D341Med (cell line): ENCODE measurements around the gene ANP32B.

Source experiments
- DNase-seq: peaks from one replicate; pipeline ENCODE4 v3.0.0; 2012; ENCODE audit warnings: low spot score

The ANP32B gene

DNA sequence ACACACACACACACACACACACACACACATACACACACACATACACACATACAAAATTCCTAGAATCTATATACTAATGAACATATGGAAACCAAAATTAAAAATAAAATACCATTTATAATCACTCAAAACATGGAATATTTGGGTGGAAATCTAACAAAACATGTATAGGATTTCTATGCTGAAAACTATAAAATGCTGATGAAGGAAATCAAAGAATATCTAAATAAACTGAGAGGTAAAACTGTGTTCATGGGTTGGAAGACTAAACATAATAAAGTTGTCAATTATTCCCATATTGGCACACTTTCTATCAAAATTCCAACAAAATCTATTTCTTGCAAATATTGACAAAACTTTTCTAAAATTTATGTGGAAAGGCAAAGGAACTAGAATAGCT, 48.0 kb downstream of the ANP32B start:
- DNase-seq: no peak

DNA sequence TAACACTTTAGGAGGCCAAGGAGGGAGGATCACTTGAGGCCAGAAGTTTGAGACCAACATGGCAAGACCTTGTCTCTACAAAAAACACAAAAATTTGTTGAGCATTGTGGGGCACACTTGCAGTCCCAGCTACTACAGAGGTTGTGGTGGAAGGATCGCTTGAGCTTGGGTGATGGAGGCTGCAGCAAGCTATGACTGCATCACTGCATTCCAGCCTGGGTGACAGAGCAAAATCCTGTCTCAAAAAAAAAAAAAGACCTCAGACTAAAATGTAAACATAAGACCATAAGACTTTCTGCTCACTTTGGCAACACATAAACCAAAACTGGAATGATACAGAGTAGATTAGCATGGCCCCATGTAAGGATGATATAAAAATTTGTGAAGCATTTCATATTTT, 48.8 kb downstream of the ANP32B start:
- no peak for DNase-seq

DNA sequence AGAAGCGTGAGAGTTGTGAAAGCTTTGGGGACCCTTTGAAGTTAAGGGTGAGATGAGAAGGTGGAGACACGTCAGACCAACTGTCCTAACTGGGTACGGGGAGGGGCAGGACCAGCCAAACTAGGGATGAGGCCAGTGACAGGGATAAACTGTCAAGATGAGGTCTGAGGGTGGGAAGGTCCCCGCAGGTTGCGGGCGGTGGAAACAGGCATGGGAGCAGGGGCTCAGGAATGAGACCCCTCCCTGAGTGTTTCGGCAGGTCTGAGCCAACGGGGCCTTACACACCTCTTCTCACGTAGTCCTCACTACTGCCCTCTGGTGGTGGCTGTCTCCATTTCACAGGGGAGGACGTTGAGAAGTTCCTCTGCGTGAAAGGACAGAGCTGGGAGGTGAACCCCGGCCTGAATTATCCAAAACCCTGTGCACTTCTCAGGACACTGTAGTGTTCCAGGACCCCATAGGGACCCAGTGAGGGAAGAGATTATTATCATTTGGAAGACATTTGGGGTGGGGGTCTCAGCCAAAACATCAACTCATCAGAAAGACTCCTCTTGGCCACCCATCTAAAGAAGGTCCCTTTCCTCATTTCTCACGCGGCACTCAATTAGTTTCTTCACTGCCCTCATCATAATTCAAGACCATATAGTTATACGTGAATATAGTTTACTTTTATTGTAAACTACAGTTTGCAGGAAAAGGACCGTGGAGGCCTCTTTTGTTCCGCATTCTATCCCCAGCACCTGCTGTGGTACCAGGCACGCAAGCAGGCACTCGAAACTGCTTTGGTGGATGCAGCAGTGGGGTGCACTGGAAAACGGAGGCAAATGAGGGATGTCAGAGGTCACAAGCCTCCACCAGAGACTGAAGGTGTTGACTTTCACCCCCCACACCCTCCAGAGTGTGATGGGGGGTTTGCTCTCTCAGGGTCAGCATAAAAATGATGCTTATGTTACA, 51.7 kb downstream of the ANP32B start:
- DNase-seq: peak; percentile 81

DNA sequence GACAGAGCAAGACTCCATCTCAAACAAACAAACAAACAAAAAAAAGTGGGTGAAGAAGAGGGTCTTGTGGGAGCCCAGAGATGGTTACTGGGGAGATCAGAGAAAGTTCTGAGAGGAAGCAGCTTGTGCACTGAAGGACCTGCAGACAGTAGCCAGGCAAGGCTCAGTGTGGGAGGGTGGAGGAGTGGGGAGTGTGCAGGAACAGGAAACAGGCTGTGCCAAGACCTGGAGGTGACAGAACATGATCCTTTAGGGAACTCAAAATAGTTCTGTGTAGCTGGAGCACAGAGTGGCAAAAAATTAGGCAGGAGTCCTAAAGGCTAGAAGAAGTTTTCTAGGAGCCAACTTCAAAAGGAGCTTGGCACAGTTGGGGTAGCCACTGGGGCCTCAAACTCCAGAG, 54.2 kb downstream of the ANP32B start:
- no peak for DNase-seq

DNA sequence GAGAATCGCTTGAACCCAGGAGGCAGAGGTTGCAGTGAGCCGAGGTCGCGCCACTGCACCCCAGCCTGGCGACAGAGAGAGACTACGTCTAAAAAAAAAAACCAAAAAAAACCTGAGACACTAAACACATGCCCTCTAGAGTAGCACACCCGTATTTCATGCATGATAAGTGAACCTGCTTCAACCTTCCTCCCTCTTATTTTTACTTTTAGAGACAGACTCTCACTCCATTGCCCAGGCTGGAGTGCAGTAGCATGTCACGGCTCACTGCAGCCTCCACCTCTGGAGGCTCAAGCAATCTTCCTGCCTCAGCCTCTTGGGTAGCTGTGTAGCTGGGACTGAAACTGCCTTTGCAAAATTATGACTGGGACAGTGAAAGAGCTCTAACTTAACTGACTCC, 55.8 kb downstream of the ANP32B start:
- DNase-seq: no peak

DNA sequence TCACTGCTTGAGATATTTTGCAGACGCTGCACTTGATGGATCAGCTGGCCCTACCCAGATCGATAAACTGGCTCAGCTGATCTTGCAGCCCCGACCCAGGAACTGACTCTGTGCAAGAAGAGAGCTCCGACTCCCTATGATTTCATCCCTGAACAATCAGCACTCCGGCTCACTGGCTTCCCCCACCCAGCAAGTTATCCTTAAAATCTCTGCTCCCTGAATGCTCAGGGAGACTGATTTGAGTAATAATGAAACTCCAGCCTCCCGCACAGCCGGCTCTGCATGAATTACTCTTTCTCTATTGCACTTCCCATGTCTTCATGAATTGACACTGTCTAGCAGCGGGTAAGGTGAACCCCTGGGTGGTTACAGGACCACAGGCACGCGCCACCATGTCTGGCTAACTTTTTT, 56.5 kb downstream of the ANP32B start:
- no peak for DNase-seq

DNA sequence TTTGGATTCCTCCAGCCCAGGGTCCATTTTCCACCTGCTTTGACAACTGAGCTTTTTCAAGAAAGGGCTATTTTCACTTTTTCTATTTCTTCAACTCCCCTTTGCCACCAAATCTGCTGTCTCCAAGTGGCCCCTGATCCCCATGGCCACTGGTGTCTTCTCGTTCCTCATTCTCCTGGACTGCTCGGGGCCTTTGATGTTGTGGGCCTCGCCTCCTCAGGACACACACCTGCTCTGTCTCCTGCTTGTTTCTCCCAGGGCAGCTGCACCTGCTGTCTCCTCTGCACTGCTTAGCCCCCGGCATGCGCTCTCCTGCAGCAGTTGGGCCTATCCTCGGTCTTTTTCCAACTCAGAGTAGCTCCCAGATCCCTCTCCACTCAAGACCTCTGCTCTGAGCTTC, 57.1 kb downstream of the ANP32B start:
- DNase-seq: no peak

DNA sequence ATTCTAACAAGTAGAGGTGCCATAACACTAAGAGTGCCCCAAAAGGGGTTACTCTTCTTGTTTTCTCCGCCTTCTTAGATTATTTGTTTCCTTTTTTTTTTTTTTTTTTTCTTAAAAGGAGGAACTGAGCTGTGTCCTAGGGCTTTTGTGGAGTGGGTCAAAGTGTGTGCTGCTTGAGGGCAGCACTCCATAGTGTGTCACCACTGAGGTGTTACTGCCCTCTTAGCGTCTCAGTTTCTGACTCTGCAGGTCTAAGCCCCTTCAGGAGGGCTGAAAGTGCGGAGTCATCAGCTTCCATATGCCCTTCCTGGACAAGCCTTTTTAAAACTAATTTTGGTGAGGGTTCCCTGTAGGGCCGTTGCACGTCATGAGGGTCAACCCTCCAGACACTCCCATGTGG, 60.8 kb downstream of the ANP32B start:
- no peak for DNase-seq

DNA sequence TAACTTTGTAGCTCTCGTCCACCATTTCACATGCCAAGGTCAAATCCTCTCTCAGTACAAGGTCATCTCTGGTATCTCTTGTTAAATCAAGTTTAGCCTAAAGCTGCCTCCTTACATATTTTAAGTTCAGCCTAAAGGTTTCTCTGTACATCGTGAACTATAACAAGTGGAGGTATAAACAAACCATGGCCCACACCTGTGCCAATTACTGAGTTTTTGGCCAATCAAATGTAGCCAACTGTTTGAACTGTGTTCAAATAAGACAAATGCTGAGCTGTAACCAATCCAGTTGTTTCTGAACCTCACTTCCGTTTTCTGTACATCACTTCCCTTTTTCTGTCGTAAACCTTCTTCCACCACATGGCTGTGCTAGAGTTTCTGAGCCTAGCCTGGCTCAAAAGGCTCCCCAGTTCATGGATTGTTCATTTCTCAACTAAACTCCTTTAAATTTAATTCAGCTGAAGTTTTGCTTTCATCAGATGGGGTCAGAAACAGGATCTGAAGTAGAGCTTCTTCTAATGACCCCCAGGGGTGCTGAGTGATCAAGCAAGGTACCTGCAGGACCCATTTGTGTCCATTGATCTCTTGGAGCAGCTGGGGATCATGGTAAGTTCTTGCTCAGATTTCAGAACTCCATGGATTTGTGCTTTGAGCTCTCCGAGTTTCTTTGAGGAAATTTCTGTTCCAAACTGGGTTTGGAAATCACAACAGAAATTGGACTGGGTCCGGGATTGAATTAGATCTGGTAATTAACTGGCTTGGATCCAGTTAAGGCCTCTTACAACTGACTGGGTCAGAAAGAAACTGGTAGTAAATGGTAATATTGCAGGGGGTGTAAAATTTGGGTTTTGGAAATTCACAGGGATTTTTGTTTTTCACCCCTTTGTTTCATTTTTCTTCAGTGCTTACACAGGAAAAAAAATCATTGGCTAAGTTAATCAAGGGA, 62.4 kb downstream of the ANP32B start:
- no peak for DNase-seq

DNA sequence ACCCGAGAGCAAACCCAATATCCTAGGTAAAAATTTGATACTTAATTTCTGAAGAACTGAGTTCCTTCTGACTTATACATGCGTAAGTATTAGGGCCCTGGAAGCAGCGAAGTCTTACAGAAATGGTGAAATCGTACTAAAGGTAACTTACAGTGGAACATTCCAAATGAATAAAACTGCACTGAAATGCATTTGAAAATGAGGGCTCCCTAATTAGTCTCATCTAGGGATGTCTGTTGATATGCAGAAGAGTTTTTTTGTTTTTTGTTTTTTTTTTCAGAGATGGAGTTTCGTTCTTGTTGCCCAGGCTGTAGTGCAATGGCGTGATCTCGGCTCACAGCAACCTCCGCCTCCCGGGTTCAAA, 63.0 kb downstream of the ANP32B start:
- DNase-seq: no peak

DNA sequence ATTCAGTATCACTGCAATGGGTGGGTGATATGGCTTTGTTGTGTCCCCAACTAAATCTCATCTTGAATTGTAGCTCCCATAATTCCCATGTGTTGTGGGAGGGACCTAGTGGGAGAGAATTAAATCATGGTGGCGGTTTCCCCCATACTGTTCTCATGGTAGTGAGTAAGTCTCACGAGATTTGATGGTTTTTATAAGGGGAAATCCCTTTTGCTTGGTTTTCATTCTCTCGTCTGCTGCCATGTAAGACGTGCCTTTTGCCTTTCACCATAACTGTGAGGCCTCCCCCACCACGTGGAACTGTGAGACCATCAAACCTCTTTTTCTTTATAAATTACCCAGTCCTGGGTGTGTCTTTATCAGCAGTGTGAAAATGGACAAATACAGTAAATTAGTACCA, 63.9 kb downstream of the ANP32B start:
- DNase-seq: no peak

DNA sequence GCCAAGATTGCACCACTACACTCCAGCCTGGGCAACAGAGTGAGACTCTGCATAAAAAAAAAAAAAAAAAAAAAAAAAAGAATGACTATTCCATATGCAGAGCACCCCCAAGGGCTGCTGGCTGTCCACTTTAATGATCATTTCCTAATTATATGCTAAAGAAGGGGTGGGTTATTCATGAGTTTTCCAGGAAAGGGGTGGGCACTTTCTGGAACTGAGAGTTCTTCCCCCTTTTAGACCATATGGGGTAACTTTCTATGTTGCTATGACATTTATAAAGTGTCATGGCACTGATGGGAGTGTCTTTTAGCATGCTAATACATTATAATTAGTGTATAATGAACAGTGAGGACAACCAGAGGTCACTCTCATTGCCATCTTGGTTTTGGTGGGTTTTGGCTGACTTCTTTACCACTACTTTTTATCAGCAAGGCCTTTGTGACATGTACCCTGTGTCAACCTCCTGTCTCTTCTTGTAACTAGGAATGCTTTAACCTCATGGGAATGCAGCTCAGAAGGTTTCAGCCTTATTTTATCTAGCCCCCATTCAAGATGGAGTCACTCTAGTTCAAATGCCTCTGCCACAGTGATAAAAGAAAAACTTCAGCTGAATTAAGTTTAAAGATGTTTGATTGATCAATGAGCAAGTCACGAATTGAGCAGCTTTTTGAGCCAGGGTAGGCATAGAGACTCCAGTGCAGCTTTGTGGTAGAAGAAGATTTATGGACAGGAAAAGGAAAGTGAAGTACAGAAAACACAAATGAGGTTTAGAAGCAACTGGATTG, 66.3 kb downstream of the ANP32B start:
- DNase-seq: no peak

DNA sequence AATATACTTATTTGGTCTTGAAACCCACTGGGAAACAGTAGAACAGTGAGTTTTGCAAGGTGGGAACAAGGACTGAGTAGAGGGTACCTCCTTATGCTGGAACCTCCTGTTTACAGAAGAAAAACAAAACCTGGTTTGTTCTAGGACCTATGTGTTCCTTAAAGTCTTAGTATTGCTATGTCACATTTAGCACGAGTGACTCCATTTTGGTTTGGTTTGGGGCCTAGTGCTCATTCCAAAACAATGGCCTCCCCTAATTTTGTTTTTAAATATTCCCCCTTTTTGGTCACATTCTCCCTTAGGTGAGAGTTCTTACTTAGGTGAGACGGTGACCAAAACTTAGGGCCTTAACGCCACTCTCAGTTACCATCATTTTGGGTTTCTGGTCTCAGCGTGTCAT, 67.2 kb downstream of the ANP32B start:
- no peak for DNase-seq

DNA sequence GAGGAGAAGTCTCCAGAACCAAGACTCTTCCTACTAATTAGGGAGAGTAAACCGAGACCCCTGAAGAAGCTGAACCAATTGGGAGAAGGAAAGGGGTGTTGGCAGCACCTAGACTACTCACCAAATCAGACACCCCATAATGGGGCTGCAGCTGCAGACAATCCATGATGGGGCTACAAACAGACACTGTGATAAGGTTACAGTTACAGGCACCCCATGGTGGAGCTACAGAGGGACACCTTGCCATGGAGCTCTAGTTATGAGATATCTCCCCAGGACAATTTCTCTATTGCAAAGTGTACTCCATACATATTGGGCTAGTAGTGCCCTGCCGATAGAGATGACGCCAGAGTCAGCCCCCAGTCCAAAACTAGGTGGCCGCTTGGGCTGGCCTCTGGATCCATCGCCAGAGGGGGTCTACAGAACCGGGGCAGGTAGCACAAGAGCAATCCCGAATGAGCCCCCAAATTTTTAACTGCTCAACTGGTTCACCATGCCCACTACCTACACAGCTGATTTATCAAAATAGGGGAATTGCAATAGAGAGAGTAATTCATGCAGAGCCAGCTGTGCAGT, 71.3 kb downstream of the ANP32B start:
- DNase-seq: no peak

DNA sequence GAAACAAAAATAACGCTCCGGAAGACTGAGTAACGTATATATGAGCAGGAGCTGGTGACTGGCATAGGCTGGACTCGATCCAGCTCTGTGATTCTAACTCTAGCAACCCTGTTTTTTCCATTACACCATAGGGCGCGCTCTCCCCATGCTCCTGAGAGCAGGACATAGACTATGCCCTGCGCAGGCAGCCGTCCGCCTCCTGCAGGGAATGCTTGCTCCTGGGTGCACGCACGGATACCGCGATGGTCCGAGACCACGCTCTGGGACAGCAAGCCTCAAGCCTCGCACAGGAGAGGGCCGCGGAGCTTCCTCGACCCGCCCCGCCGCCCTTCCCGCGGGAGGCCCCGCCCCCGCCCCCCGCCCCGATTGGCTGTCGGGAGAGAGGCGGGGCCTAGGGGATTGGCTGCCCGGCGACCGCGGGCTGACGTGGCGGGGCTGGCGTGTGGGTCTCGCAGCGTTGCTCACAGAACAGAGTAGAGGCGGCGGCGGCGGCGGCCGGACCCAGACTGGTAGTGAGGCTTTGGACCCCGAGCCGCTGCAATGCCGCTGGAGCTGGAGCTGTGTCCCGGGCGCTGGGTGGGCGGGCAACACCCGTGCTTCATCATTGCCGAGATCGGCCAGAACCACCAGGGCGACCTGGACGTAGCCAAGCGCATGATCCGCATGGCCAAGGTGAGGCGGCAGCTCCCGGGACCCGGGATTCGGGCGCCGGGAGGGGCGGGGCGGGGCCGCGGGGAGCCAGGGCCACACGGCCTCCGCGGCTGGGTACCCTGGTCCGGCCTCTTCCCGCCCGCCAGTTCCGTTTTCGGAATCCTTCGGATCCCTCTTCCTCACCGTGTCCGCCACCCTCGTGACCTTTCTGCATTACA, 73.4 kb downstream of the ANP32B start, which contains the start of gene NANS:
TSS of gene NANS (plus strand) at position 464 of the 869 bp plus-strand sequence. CDS start at position 541, 77 bp downstream.
- peak; percentile 98 for DNase-seq

DNA sequence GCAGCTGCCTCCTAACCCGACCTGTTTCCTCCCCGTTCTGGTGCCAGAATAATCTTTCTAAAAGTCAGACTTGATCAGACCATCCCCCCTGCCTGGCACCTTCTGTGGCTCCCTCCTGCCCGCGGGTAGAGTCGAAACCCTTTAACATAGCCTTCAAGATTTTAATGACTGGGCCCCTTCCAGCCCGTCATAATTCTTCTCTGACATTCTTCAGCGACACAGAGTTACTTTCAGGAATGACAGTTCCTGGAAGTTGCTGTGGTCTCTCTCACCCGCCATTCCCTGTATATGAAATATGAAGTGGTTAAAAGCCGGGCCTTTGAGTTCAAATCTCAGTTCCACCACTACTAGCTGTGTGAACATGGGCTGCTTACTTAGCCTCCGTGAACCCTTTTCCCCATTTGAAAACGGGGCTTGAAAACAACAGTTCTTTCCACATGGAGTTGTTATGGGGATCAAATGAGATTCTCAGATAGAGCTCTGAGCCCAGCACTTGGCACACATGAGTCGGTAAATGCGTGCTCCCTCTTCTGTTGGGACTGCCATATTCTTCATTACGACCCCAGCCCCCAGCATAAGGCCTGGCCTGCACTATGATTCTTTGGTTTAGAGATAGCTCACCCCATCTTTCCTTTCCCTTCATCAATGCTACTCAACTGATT, 74.1 kb downstream of the ANP32B start:
- no peak for DNase-seq

DNA sequence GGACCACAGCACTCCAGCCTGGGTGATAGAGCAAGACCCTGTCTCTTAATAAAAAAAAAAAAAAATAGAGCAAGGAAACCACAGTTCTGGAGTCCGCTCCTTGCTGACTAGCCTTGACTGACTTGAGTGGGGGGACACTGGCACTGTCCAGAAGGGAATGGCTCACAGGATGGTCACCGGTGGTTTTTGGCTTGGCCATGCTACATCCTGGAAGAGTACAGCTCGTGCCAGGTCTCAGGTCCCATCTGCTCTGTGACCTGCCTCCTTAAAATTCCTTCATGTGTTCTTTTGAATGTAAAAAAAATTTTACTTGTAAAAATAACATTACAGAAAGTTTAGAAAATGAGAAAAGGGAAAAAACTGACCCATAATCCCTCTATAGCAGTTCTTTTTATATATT, 79.0 kb downstream of the ANP32B start:
- DNase-seq: no peak

DNA sequence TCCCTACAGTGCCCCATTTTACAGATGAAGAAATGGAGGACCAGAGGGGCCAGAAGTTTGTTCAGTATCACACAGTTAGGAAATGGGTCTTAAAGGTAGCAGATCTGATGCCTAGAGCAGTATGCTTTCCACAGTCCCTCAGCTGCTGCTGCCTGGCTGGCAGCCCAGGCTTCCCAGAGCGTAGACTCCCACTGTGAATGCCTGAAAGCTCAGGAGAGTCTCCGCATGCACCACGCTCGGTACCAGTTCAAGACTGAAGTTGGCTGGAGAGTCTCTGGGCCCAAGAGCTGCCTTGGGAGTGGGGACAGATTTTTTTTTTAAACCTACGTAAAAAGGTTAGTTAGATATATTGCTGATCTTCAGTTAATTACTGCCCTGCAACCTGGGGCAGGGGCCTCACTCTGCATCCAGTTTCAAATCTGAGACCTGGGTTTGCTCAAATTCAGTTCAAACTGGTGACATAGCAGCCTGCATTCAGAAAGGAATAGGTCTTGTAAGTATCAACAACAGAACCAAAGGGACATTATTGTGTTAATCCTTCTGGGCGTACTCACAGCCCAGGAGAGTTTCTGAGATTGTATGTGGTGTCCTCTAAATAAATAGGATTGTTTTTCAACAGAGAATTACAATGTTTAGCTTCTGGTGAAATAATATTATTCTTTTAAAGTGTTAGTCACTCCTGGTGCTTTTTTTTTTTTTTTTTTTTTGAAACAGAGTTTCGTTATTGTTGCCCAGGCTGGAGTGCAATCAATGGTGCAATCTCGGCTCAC, 81.7 kb downstream of the ANP32B start:
- no peak for DNase-seq
